MM.1S (cell line): Measurements from ENCODE around the gene ZNF565.
"Not testable (repeated sequence)": the region's sequence is repeated elsewhere in the genome, so short reads cannot be mapped to it uniquely, and the experiment has no call there.

ENCODE experiments used
- DNase-seq: peaks from one replicate; pipeline ENCODE4 v3.0.0-alpha.2; 2015
- H2AFZ ChIP-seq: fragments of 300-600 bp; sonication (generic); 2 replicates; pipeline ENCODE4 v1.6.0; 2016; ENCODE audit warnings: antibody characterized with exemption, low read length
- H3F3A ChIP-seq: fragments of 300-600 bp; sonication (generic); 2 replicates; pipeline ENCODE4 v1.6.1; 2016; ENCODE audit warnings: mild to moderate bottlenecking, antibody characterized with exemption, low read length, moderate library complexity, mixed read lengths; ENCODE audit not compliant: insufficient read depth
- H3K27ac ChIP-seq: fragments of 300-600 bp; sonication (generic); 2 replicates; pipeline ENCODE4 v1.5.1; 2016; ENCODE audit warnings: mild to moderate bottlenecking, low read length
- H3K27me3 ChIP-seq: fragments of 300-600 bp; sonication (generic); replicated peaks from 2 replicates; pipeline ENCODE4 v1.6.0; 2016; ENCODE audit warnings: low read length; ENCODE audit not compliant: insufficient read depth
- H3K36me3 ChIP-seq: fragments of 300-600 bp; sonication (generic); replicated peaks from 2 replicates; pipeline ENCODE4 v1.6.1; 2016; ENCODE audit warnings: mild to moderate bottlenecking, low read length, mixed read lengths; ENCODE audit not compliant: insufficient read depth
- H3K4me1 ChIP-seq: fragments of 300-600 bp; sonication (generic); 2 replicates; pipeline ENCODE4 v1.6.1; 2016; ENCODE audit warnings: low read length, mixed read lengths
- H3K4me2 ChIP-seq: fragments of 300-600 bp; sonication (generic); 2 replicates; pipeline ENCODE4 v1.6.0; 2016; ENCODE audit warnings: low read depth, low read length
- H3K4me3 ChIP-seq: fragments of 300-600 bp; sonication (generic); 2 replicates; pipeline ENCODE4 v1.5.1; 2016; ENCODE audit warnings: low read length, mixed read lengths
- H3K79me2 ChIP-seq: fragments of 300-600 bp; sonication (generic); 2 replicates; pipeline ENCODE4 v1.6.1; 2016; ENCODE audit warnings: mixed run types, low read length, mixed read lengths
- H3K9ac ChIP-seq: fragments of 300-600 bp; sonication (generic); 2 replicates; pipeline ENCODE4 v1.6.1; 2016; ENCODE audit warnings: low read length, mixed read lengths
- H3K9me2 ChIP-seq: fragments of 300-600 bp; sonication (generic); replicated peaks from 2 replicates; pipeline ENCODE4 v1.6.1; 2016; ENCODE audit warnings: mild to moderate bottlenecking, low read length, mixed read lengths; ENCODE audit not compliant: insufficient read depth
- H3K9me3 ChIP-seq: fragments of 300-600 bp; sonication (generic); replicated peaks from 2 replicates; pipeline ENCODE4 v1.6.1; 2016; ENCODE audit warnings: mild to moderate bottlenecking, low read length, mixed read lengths; ENCODE audit not compliant: insufficient read depth
- H4K20me1 ChIP-seq: fragments of 300-600 bp; sonication (generic); 2 replicates; pipeline ENCODE4 v1.6.1; 2016; ENCODE audit warnings: mild to moderate bottlenecking, low read length, moderate library complexity, mixed read lengths; ENCODE audit not compliant: insufficient read depth
- EZH2 ChIP-seq: fragments of 300-600 bp; sonication (generic); optimal IDR thresholded peaks from 2 replicates; pipeline ENCODE3; 2017; ENCODE audit warnings: low read depth, mild to moderate bottlenecking, antibody characterized with exemption, low read length, mixed read lengths
- EZH2phosphoT487 ChIP-seq: fragments of 300-600 bp; sonication (generic); IDR thresholded peaks from 2 replicates; pipeline ENCODE4 v1.6.1; 2018; ENCODE audit warnings: antibody characterized with exemption, low read length
- TF ChIP-seq, protein P1 (sequence below): fragments of 300-600 bp; sonication (generic); IDR thresholded peaks from 2 replicates; pipeline ENCODE4 v1.5.1; 2016; ENCODE audit warnings: antibody characterized with exemption, low read length, mixed read lengths

Gene ZNF565

DNA sequence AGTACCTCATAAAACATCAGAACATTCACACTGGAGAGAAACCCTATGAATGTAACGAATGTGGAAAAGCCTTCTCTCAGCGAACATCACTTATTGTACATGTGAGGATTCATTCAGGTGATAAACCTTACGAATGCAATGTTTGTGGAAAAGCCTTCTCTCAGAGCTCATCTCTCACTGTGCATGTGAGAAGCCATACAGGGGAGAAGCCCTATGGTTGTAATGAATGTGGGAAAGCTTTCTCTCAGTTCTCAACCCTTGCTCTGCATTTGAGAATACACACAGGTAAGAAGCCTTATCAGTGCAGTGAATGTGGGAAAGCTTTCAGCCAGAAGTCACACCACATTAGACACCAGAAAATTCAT, 22.5 kb upstream of the ZNF565 start:
- no peaks in the 10 kb centered on the region for H3K27me3 ChIP-seq
- no peak overlapping the region for H3K4me2 ChIP-seq
- peaks cover 39% of the 10 kb centered on the region for H3K36me3 ChIP-seq
- H3K4me1 ChIP-seq, result no peaks in the 10 kb centered on the region
- no peaks in the 10 kb centered on the region for H3K79me2 ChIP-seq
- TF ChIP-seq, protein P1, sequence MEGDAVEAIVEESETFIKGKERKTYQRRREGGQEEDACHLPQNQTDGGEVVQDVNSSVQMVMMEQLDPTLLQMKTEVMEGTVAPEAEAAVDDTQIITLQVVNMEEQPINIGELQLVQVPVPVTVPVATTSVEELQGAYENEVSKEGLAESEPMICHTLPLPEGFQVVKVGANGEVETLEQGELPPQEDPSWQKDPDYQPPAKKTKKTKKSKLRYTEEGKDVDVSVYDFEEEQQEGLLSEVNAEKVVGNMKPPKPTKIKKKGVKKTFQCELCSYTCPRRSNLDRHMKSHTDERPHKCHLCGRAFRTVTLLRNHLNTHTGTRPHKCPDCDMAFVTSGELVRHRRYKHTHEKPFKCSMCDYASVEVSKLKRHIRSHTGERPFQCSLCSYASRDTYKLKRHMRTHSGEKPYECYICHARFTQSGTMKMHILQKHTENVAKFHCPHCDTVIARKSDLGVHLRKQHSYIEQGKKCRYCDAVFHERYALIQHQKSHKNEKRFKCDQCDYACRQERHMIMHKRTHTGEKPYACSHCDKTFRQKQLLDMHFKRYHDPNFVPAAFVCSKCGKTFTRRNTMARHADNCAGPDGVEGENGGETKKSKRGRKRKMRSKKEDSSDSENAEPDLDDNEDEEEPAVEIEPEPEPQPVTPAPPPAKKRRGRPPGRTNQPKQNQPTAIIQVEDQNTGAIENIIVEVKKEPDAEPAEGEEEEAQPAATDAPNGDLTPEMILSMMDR, result no peak
- no peak for TF ChIP-seq EZH2
- TF ChIP-seq EZH2phosphoT487, result no peak
- H3K9me2 ChIP-seq, result no peaks in the 10 kb centered on the region
- no peaks in the 10 kb centered on the region for H4K20me1 ChIP-seq
- no peak overlapping the region for H3K9ac ChIP-seq
- H3F3A ChIP-seq, result no peaks in the 10 kb centered on the region
- H3K9me3 ChIP-seq, result peaks cover 4% of the 10 kb centered on the region; the same call in 1 of the 2 replicates
- no peak for DNase-seq
- H2AFZ ChIP-seq, result no peak overlapping the region
- no peak overlapping the region for H3K4me3 ChIP-seq
- H3K27ac ChIP-seq, result no peak overlapping the region

GRCh38 chr19:36236304-36236945, 22.0 kb upstream of the ZNF565 start:
- H3K36me3 ChIP-seq, result peaks cover 43% of the 10 kb centered on the region
- H3K9me3 ChIP-seq, result peaks cover 4% of the 10 kb centered on the region; the same call in 1 of the 2 replicates
- H3K27ac ChIP-seq, result no peak overlapping the region
- H2AFZ ChIP-seq, result no peak overlapping the region
- H3K4me3 ChIP-seq, result no peak overlapping the region
- no peak overlapping the region for H3K9ac ChIP-seq
- H4K20me1 ChIP-seq, result no peaks in the 10 kb centered on the region
- H3K4me2 ChIP-seq, result no peak overlapping the region
- no peaks in the 10 kb centered on the region for H3F3A ChIP-seq
- no peaks in the 10 kb centered on the region for H3K9me2 ChIP-seq
- H3K27me3 ChIP-seq, result no peaks in the 10 kb centered on the region
- H3K4me1 ChIP-seq, result no peaks in the 10 kb centered on the region
- no peak for DNase-seq
- TF ChIP-seq EZH2phosphoT487, result no peak
- TF ChIP-seq, protein P1, result no peak
- TF ChIP-seq EZH2, result no peak
- no peaks in the 10 kb centered on the region for H3K79me2 ChIP-seq

- H3K27ac ChIP-seq, H4K20me1 ChIP-seq: not testable (repeated sequence)
Observed at GRCh38 chr19:36233626-36234025, 19.2 kb upstream of the ZNF565 start.

GRCh38 chr19:36225219-36225892, 10.9 kb upstream of the ZNF565 start:
- H3K9me3 ChIP-seq, result no peaks in the 10 kb centered on the region
- H3K27me3 ChIP-seq, result no peaks in the 10 kb centered on the region
- DNase-seq, result no peak
- 0 out of 2 replicates have a peak, but pooled peaks cover 3% of the 10 kb centered on the region for H3K4me1 ChIP-seq
- TF ChIP-seq, protein P1, result no peak
- TF ChIP-seq EZH2phosphoT487 (no peak), EZH2 (no peak)
- peaks cover 61% of the 10 kb centered on the region for H3K79me2 ChIP-seq
- H2AFZ ChIP-seq, result no peak overlapping the region
- no peaks in the 10 kb centered on the region for H3K9me2 ChIP-seq
- no peak overlapping the region for H3K4me2 ChIP-seq
- H3K27ac ChIP-seq, result no peak overlapping the region
- no peak overlapping the region for H3K4me3 ChIP-seq
- H4K20me1 ChIP-seq, result no peaks in the 10 kb centered on the region
- H3K9ac ChIP-seq, result no peak overlapping the region
- H3K36me3 ChIP-seq, result peaks cover 46% of the 10 kb centered on the region
- H3F3A ChIP-seq, result no peaks in the 10 kb centered on the region

More at GRCh38 chr19:36233626-36234025, 19.2 kb upstream of the ZNF565 start:
- not testable (repeated sequence) for H3K9me3 ChIP-seq, H3K27me3 ChIP-seq, H3K4me2 ChIP-seq, H3K79me2 ChIP-seq, H2AFZ ChIP-seq, H3K9ac ChIP-seq, H3K4me3 ChIP-seq, H3K4me1 ChIP-seq, H3F3A ChIP-seq, H3K9me2 ChIP-seq, DNase-seq
- peaks cover 58% of the 10 kb centered on the region for H3K36me3 ChIP-seq
